K562 (cell line): ENCODE measurements around the gene KRTAP3-3. TPM values are rescaled to one million over a fixed set of nuclear protein-coding genes. Genes with fewer than 3 reads are reported as not detected.

Experiments
- ATAC-seq: fragments of 200-7000 bp; cut with Tn5 transposase; 3 replicates; pipeline ENCODE4 v1.9.1; 2020; ENCODE audit warnings: moderate library complexity
- BruUV-seq: library from RNA; stranded (reverse); fragments of 400-500 nt; replicated peaks from 2 replicates; lab custom pipeline; 2021; lab: Mats Ljungman, UMichigan
- CTCF ChIA-PET: fragments of 300-600 bp; formaldehyde crosslinking; extraction: SDS; loops from one replicate; lab custom pipeline; 2021; ENCODE audit warnings: low intra/inter-chr PET ratio; lab: Yijun Ruan, JAX
- POLR2A ChIA-PET: fragments of 300-600, 350-650 bp; sonication (Branson Sonifier 250); formaldehyde crosslinking; extraction: SDS; loops from one replicate; lab custom pipeline; 2021; ENCODE audit warnings: antibody characterized with exemption, inconsistent platforms; lab: Yijun Ruan, JAX
- DNase-seq, 4 experiments: peaks; one replicate each; pipeline versions ENCODE4 v3.0.0 to v3.0.0-alpha.2; 2011 to 2018; ENCODE audit warnings: low spot score in 3 of 4, mixed read lengths in 3 of 4; ENCODE audit errors: extremely low read depth in 1 of 4
- FAIRE-seq: peaks from 2 replicates; lab custom pipeline; 2011; peaks lifted over from hg19 to GRCh38; lab: Jason Lieb, UNC
- H2AFZ ChIP-seq: 2 replicates; pipeline ENCODE4 v1.6.0; 2011; ENCODE audit warnings: low read depth, low read length, control low read depth, inconsistent platforms
- H3K27ac ChIP-seq: fragments of 200-600 bp; 3 replicates; pipeline ENCODE4 v1.8.0; 2011; ENCODE audit warnings: low read depth, mild to moderate bottlenecking, control low read depth, inconsistent platforms, low read length, moderate library complexity, mixed read lengths; ENCODE audit errors: extremely low read depth
- H3K27me3 ChIP-seq, 2 experiments: fragments of 300-600 bp in 1 of 2; 2 replicates in 1 of 2; 3 replicates in 1 of 2; pipeline versions ENCODE4 v1.6.0 to v1.8.0; 2011; ENCODE audit warnings: inconsistent platforms in 2 of 2, low read length in 2 of 2, mild to moderate bottlenecking in 1 of 2, mixed read lengths in 1 of 2, moderate library complexity in 1 of 2; ENCODE audit not compliant: control insufficient read depth in 2 of 2, insufficient read depth in 2 of 2
- H3K36me3 ChIP-seq: fragments of 300-600 bp; 3 replicates; pipeline ENCODE4 v1.8.0; 2011; ENCODE audit warnings: mild to moderate bottlenecking, low read length, inconsistent platforms; ENCODE audit not compliant: control insufficient read depth, insufficient read depth
- H3K4me1 ChIP-seq, 2 experiments: fragments of 200-600 bp in 1 of 2; replicated peaks in 1 of 2; 2 replicates in 1 of 2; 3 replicates in 1 of 2; pipeline versions ENCODE4 v1.5.1 to v1.8.0; 2011; ENCODE audit warnings: inconsistent platforms in 2 of 2, low read length in 2 of 2, mild to moderate bottlenecking in 1 of 2, mixed read lengths in 1 of 2, moderate library complexity in 1 of 2; ENCODE audit not compliant: control insufficient read depth in 2 of 2, insufficient read depth in 2 of 2
- H3K4me2 ChIP-seq: 2 replicates; pipeline ENCODE4 v1.6.1; 2011; ENCODE audit warnings: low read length, control low read depth, inconsistent platforms, mixed read lengths; ENCODE audit not compliant: insufficient read depth
- H3K4me3 ChIP-seq: fragments of 200-600 bp; sonication (generic), shearing (Covaris generic); 2 replicates; pipeline ENCODE4 v1.5.1; 2016; ENCODE audit warnings: control low read depth, inconsistent platforms
- H3K79me2 ChIP-seq: fragments of 200-600 bp; 3 replicates; pipeline ENCODE4 v1.8.0; 2011; ENCODE audit warnings: low read length, inconsistent platforms; ENCODE audit not compliant: control insufficient read depth, insufficient read depth
- H3K9ac ChIP-seq, 2 experiments: 2 replicates each; pipeline versions ENCODE4 v1.6.0 to v1.6.1; 2011; ENCODE audit warnings: low read depth in 2 of 2, low read length in 2 of 2, control low read depth in 1 of 2, inconsistent platforms in 1 of 2, mild to moderate bottlenecking in 1 of 2, mixed read lengths in 1 of 2; ENCODE audit not compliant: insufficient read depth in 1 of 2
- H3K9me1 ChIP-seq: one replicate; pipeline ENCODE4 v1.6.0; 2011; ENCODE audit warnings: inconsistent platforms, mild to moderate bottlenecking, low read length, moderate library complexity; ENCODE audit not compliant: control insufficient read depth, insufficient read depth
- H3K9me3 ChIP-seq: replicated peaks from 2 replicates; pipeline ENCODE4 v1.5.1; 2011; ENCODE audit warnings: low read depth, low read length, inconsistent platforms; ENCODE audit not compliant: control insufficient read depth, insufficient read depth
- H4K20me1 ChIP-seq: replicated peaks from 2 replicates; pipeline ENCODE4 v1.6.1; 2011; ENCODE audit warnings: low read length, inconsistent platforms, mixed read lengths; ENCODE audit not compliant: control insufficient read depth, insufficient read depth
- ARID1B ChIP-seq: fragments of 450-650 bp; IDR thresholded peaks from 2 replicates; pipeline ENCODE4 v1.6.1; 2016; ENCODE audit warnings: antibody characterized with exemption, mild to moderate bottlenecking, inconsistent platforms
- ATF7 ChIP-seq: fragments of 450-650 bp; IDR thresholded peaks from 2 replicates; pipeline ENCODE4 v1.7.1; 2014; ENCODE audit warnings: mild to moderate bottlenecking, moderate library complexity
- HSF4 ChIP-seq: fragments of 250-450 bp; sonication (Bioruptor Pico); IDR thresholded peaks from 2 replicates; pipeline ENCODE4 v2.1.2; 2022; ENCODE audit warnings: mild to moderate bottlenecking, moderate library complexity, borderline replicate concordance
- KLF13 ChIP-seq: fragments of 450-650 bp; IDR thresholded peaks from 2 replicates; pipeline ENCODE4 v1.6.1; 2016; ENCODE audit warnings: missing genetic modification characterization, low read depth, mild to moderate bottlenecking, missing compliant biosample characterization, moderate library complexity, borderline replicate concordance
- MCM3 ChIP-seq: fragments of 450-650 bp; IDR thresholded peaks from 2 replicates; pipeline ENCODE4 v1.6.1; 2016
- NFXL1 ChIP-seq: fragments of 450-650 bp; formaldehyde crosslinking; IDR thresholded peaks from 2 replicates; pipeline ENCODE4 v1.4.0; 2021; ENCODE audit warnings: mild to moderate bottlenecking
- NR2C2 ChIP-seq, 2 experiments: fragments of 200-800 bp in 1 of 2; sonication (Bioruptor generic) in 1 of 2; sonication (generic) in 1 of 2; formaldehyde crosslinking in 1 of 2; IDR thresholded peaks; 2 replicates each; pipeline versions ENCODE4 v1.6.1 to v1.8.0; 2016 to 2022; ENCODE audit warnings: mild to moderate bottlenecking in 1 of 2, missing compliant biosample characterization in 1 of 2, missing genetic modification characterization in 1 of 2, missing genetic modification reagents in 1 of 2
- PML ChIP-seq: IDR thresholded peaks from 2 replicates; pipeline ENCODE4 v1.6.1; 2012; ENCODE audit warnings: low read length, inconsistent platforms
- RBM25 ChIP-seq: fragments of 200-400 bp; formaldehyde crosslinking; IDR thresholded peaks from 2 replicates; pipeline ENCODE4 v1.6.1; 2018; ENCODE audit warnings: low read length, low read depth, moderate library complexity; ENCODE audit not compliant: severe bottlenecking
- STAT5B ChIP-seq: fragments of 250-450 bp; sonication (Bioruptor Pico); IDR thresholded peaks from 2 replicates; pipeline ENCODE4 v1.8.0; 2021; ENCODE audit warnings: mild to moderate bottlenecking, inconsistent platforms
- TAF15 ChIP-seq: fragments of 200-400 bp; formaldehyde crosslinking; IDR thresholded peaks from 2 replicates; pipeline ENCODE4 v1.6.1; 2017; ENCODE audit warnings: mild to moderate bottlenecking, low read depth, low read length, moderate library complexity
- TSC22D4 ChIP-seq: fragments of 450-650 bp; IDR thresholded peaks from 2 replicates; pipeline ENCODE4 v1.6.1; 2016; ENCODE audit warnings: missing genetic modification characterization, missing biosample characterization, control low read depth
- ZBTB7A ChIP-seq: IDR thresholded peaks from 2 replicates; pipeline ENCODE4 v1.6.1; 2011; ENCODE audit warnings: low read depth, mild to moderate bottlenecking, low read length, moderate library complexity, borderline replicate concordance; ENCODE audit not compliant: control insufficient read depth
- ZNF184 ChIP-seq: sonication (generic); formaldehyde crosslinking; IDR thresholded peaks from 2 replicates; pipeline ENCODE4 v1.5.0; 2020; ENCODE audit warnings: missing genetic modification reagents
- ZNF644 ChIP-seq: fragments of 200-800 bp; sonication (Bioruptor generic); IDR thresholded peaks from 2 replicates; pipeline ENCODE4 v1.6.1; 2016; ENCODE audit warnings: low read depth, missing genetic modification characterization, missing compliant biosample characterization
- in situ Hi-C: fragments of 300-500 bp; cut with MboI; formaldehyde crosslinking; loops from 4 replicates; pipeline ENCODE4 v1.15.0; 2018; ENCODE audit warnings: inconsistent platforms, mixed read lengths
- intact Hi-C: fragments of 100-400 bp; cut with micrococcal nuclease; formaldehyde crosslinking; loops from 2 replicates; pipeline ENCODE4 v1.14.2; 2022
- polyA plus RNA-seq, 8 experiments: library from polyadenylated mRNA; depleted of rRNA in 4 of 8; stranded (reverse) in 5 of 8; unstranded in 3 of 8; fragments of >200 nt; fragmentation: Nextera tagmentation in 2 of 8; fragmentation: Illumina TruSeq in 1 of 8; extraction: Ambion mirVana in 2 of 8; extraction: Trizol in 1 of 8; gene quantifications; 2 replicates each; pipeline versions ENCODE4 v1.2.1 to v1.2.3, GENCODE V29; 2011 to 2014; ENCODE audit warnings: inconsistent platforms in 1 of 8, missing spikeins in 1 of 8
- total RNA-seq, 7 experiments: library from RNA; depleted of rRNA in 6 of 7; stranded (reverse); fragments of >200 nt in 6 of 7; fragmentation: Illumina TruSeq in 2 of 7; extraction: Trizol in 2 of 7; gene quantifications; 2 replicates each; pipeline versions ENCODE4 v1.2.1 to v1.2.3, GENCODE V29; 2011 to 2021; ENCODE audit warnings: low replicate concordance in 1 of 7
- TF ChIP-seq, protein P1 (sequence below), 2 experiments: IDR thresholded peaks; 2 replicates each; pipeline ENCODE4 v1.6.1; 2012; ENCODE audit warnings: improper control_type of control experiment in 2 of 2, low read depth in 2 of 2, low read length in 2 of 2, borderline replicate concordance in 1 of 2
- TF ChIP-seq, protein P2 (sequence below): sonication (generic); formaldehyde crosslinking; IDR thresholded peaks from 2 replicates; pipeline ENCODE4 v1.8.1; 2022; ENCODE audit warnings: missing genetic modification reagents
- TF ChIP-seq, protein P3 (sequence below): IDR thresholded peaks from 2 replicates; pipeline ENCODE4 v1.6.1; 2011; ENCODE audit warnings: borderline replicate concordance, low read depth, mild to moderate bottlenecking, moderate library complexity, low read length; ENCODE audit not compliant: insufficient read depth, poor library complexity, severe bottlenecking

The KRTAP3-3 gene
- total and polyA plus RNA-seq, 9 of the 15 experiments (the other 6 are each of a cell fraction or from before 2014, with no cell fraction given) = not detected

DNA sequence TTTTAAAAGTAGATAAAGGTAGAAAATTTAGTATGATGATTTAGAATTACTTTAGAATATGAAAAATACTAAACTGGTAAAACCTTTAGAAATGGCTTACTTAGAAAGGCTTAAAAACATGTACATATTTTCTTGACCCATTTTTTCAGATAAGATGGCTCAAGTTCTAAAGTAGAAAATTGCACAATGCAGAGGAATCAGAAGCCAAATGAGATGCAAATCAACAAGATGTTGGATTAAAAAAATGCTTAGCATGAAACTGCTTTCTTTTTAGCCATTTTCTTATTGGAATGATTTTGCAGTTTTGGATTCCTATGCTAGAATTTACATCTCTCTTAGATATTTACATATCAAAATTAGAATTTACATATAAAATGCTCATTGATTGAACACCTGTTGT lies 16.5 kb upstream of the KRTAP3-3 start:
- in situ Hi-C loops (no loop called here), intact Hi-C loops (no loop called here)
- Histone ChIP-seq H3K4me3 (no peak overlapping the region), H3K36me3 (no peaks in the 10 kb centered on the region)
- POLR2A ChIA-PET = no interaction called here
- no peak for TF ChIP-seq ATF7
- no peak for TF ChIP-seq NFXL1 (CRISPR knock-in tag)
- TF ChIP-seq HSF4 (CRISPR knock-in tag) = no peak
- TF ChIP-seq PML = no peak
- TF ChIP-seq, protein P1, sequence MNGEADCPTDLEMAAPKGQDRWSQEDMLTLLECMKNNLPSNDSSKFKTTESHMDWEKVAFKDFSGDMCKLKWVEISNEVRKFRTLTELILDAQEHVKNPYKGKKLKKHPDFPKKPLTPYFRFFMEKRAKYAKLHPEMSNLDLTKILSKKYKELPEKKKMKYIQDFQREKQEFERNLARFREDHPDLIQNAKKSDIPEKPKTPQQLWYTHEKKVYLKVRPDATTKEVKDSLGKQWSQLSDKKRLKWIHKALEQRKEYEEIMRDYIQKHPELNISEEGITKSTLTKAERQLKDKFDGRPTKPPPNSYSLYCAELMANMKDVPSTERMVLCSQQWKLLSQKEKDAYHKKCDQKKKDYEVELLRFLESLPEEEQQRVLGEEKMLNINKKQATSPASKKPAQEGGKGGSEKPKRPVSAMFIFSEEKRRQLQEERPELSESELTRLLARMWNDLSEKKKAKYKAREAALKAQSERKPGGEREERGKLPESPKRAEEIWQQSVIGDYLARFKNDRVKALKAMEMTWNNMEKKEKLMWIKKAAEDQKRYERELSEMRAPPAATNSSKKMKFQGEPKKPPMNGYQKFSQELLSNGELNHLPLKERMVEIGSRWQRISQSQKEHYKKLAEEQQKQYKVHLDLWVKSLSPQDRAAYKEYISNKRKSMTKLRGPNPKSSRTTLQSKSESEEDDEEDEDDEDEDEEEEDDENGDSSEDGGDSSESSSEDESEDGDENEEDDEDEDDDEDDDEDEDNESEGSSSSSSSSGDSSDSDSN (IDR thresholded peaks at IDR 0.05; ENCODE audit: borderline replicate concordance in 1 of 2, low read depth in 2 of 2, low read length in 2 of 2) = no peak
- TF ChIP-seq STAT5B (CRISPR knock-in tag) = no peak
- no peak for TF ChIP-seq NR2C2 (CRISPR knock-in tag; IDR thresholded peaks at IDR 0.05)
- no peak for TF ChIP-seq NR2C2 (tag; IDR thresholded peaks at IDR 0.05)
- TF ChIP-seq ARID1B = no peak
- TF ChIP-seq ZNF184 (CRISPR knock-in tag) = no peak
- TF ChIP-seq, protein P2, sequence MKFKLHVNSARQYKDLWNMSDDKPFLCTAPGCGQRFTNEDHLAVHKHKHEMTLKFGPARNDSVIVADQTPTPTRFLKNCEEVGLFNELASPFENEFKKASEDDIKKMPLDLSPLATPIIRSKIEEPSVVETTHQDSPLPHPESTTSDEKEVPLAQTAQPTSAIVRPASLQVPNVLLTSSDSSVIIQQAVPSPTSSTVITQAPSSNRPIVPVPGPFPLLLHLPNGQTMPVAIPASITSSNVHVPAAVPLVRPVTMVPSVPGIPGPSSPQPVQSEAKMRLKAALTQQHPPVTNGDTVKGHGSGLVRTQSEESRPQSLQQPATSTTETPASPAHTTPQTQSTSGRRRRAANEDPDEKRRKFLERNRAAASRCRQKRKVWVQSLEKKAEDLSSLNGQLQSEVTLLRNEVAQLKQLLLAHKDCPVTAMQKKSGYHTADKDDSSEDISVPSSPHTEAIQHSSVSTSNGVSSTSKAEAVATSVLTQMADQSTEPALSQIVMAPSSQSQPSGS (CRISPR knock-in tag) = no peak
- no peak for TF ChIP-seq ZNF644 (tag)
- no peak for TF ChIP-seq ZBTB7A
- no peak for TF ChIP-seq TSC22D4
- TF ChIP-seq KLF13 (tag) = no peak
- TF ChIP-seq TAF15 = no peak
- TF ChIP-seq MCM3 = no peak
- TF ChIP-seq, protein P3, sequence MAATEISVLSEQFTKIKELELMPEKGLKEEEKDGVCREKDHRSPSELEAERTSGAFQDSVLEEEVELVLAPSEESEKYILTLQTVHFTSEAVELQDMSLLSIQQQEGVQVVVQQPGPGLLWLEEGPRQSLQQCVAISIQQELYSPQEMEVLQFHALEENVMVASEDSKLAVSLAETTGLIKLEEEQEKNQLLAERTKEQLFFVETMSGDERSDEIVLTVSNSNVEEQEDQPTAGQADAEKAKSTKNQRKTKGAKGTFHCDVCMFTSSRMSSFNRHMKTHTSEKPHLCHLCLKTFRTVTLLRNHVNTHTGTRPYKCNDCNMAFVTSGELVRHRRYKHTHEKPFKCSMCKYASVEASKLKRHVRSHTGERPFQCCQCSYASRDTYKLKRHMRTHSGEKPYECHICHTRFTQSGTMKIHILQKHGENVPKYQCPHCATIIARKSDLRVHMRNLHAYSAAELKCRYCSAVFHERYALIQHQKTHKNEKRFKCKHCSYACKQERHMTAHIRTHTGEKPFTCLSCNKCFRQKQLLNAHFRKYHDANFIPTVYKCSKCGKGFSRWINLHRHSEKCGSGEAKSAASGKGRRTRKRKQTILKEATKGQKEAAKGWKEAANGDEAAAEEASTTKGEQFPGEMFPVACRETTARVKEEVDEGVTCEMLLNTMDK = no peak
- no peak for TF ChIP-seq RBM25
- TF ChIP-seq, all 486 proteins: peak for 0
- no TSS peak for BruUV-seq
- H4K20me1 ChIP-seq = no peaks in the 10 kb centered on the region
- ATAC-seq = no peak
- H2AFZ ChIP-seq = no peak overlapping the region
- no peaks in the 10 kb centered on the region for H3K79me2 ChIP-seq
- FAIRE-seq = no peak
- H3K27me3 ChIP-seq = peaks cover 0 to 6% of the 10 kb centered on the region in 2 experiments; a peak in 3 of 5 replicates
- no peak for DNase-seq
- H3K4me2 ChIP-seq = no peak overlapping the region
- no peak overlapping the region for H3K9ac ChIP-seq
- CTCF ChIA-PET = no interaction called here
- H3K4me1 ChIP-seq = no peaks in the 10 kb centered on the region
- H3K9me3 ChIP-seq = no peaks in the 10 kb centered on the region
- no peak overlapping the region for H3K27ac ChIP-seq
- no peaks in the 10 kb centered on the region for H3K9me1 ChIP-seq
